CD4-positive, alpha-beta T cell (primary cell): Measurements from ENCODE around the gene NAA11. TPM values are rescaled to one million over a fixed set of nuclear protein-coding genes. Genes with fewer than 3 reads are reported as not detected.

Experiments
- ATAC-seq: fragments of 200-7000 bp; cut with Tn5 transposase; one replicate; pipeline ENCODE4 v1.10.0; 2022; ENCODE audit warnings: mild to moderate bottlenecking; ENCODE audit not compliant: poor library complexity
- CTCF ChIA-PET: fragments of 350-600 bp; sonication (Branson Sonifier 250); formaldehyde crosslinking; loops from one replicate; lab custom pipeline; 2021; ENCODE audit warnings: antibody characterized with exemption, inconsistent platforms; lab: Charles Lee
- POLR2A ChIA-PET: fragments of 350-600 bp; sonication (Branson Sonifier 250); formaldehyde crosslinking; loops from one replicate; lab custom pipeline; 2021; ENCODE audit warnings: antibody characterized with exemption, inconsistent platforms; lab: Charles Lee
- DNase-seq, 14 experiments: peaks; one replicate each; pipeline ENCODE4 v3.0.0-alpha.2; 2013 to 2020; ENCODE audit warnings: mixed read lengths in 2 of 14
- H3K27ac ChIP-seq, 2 donors: one replicate each; pipeline versions ENCODE4 v1.5.1 to v1.7.0; 2013; ENCODE audit warnings: low read length in 2 of 2, low read depth in 1 of 2, mild to moderate bottlenecking in 1 of 2
- H3K27me3 ChIP-seq, 2 experiments: 1 replicate in 1 of 2; 2 replicates in 1 of 2; pipeline versions ENCODE4 v1.6.1 to v1.7.0; 2013; ENCODE audit warnings: low read length in 2 of 2, control low read depth in 1 of 2, mild to moderate bottlenecking in 1 of 2, moderate library complexity in 1 of 2; ENCODE audit not compliant: insufficient read depth in 2 of 2, control insufficient read depth in 1 of 2
- H3K36me3 ChIP-seq: one replicate; pipeline ENCODE4 v1.6.1; 2013; ENCODE audit warnings: low read length, control low read depth; ENCODE audit not compliant: insufficient read depth
- H3K4me1 ChIP-seq: one replicate; pipeline ENCODE4 v1.6.1; 2013; ENCODE audit warnings: low read length, control low read depth; ENCODE audit not compliant: insufficient read depth
- H3K4me3 ChIP-seq: one replicate; pipeline ENCODE4 v1.5.1; 2013; ENCODE audit warnings: mild to moderate bottlenecking, low read length, moderate library complexity
- H3K9me3 ChIP-seq, 2 experiments: 1 replicate in 1 of 2; 2 replicates in 1 of 2; pipeline versions ENCODE4 v1.6.1 to v1.7.0; 2013; ENCODE audit warnings: low read length in 2 of 2, mild to moderate bottlenecking in 2 of 2, control low read depth in 1 of 2, moderate library complexity in 1 of 2; ENCODE audit not compliant: control insufficient read depth in 1 of 2, insufficient read depth in 1 of 2
- H3K27ac Mint-ChIP-seq: one replicate; pipeline ENCODE4 v1.8.0; 2020; ENCODE audit warnings: mixed read lengths
- H3K27me3 Mint-ChIP-seq: one replicate; pipeline ENCODE4 v1.8.0; 2021; ENCODE audit warnings: mixed read lengths
- H3K36me3 Mint-ChIP-seq: one replicate; pipeline ENCODE4 v1.8.0; 2021; ENCODE audit warnings: low read depth, mixed read lengths
- H3K4me1 Mint-ChIP-seq: one replicate; pipeline ENCODE4 v1.8.0; 2021; ENCODE audit warnings: low read depth, mixed read lengths
- H3K4me3 Mint-ChIP-seq: one replicate; pipeline ENCODE4 v1.8.0; 2020; ENCODE audit warnings: mild to moderate bottlenecking, mixed read lengths
- H3K9me3 Mint-ChIP-seq: one replicate; pipeline ENCODE4 v1.8.0; 2020; ENCODE audit warnings: mixed read lengths
- CTCF ChIP-seq: fragments of 200-600 bp; IDR thresholded peaks from one replicate; pipeline ENCODE4 v1.8.0; 2022; ENCODE audit warnings: antibody characterized with exemption, mild to moderate bottlenecking
- intact Hi-C, 2 experiments: fragments of 100-400 bp; cut with DNase I in 1 of 2; cut with micrococcal nuclease in 1 of 2; formaldehyde crosslinking; loops; one replicate each; pipeline versions ENCODE4 v1.15.1 to v1.9.0; 2023 to 2025; cut with DNase I, micrococcal nuclease
- total RNA-seq, 174 experiments: library from RNA in 2 of 174; stranded (reverse) in 2 of 174; gene quantifications; one replicate each; pipeline ENCODE4 v1.2.3 and lab custom pipeline; 2021 to 2026

Gene NAA11
- total RNA-seq, 2 experiments from 2014 or later = not detected

GRCh38 chr4:79360006-79360405, 34.1 kb upstream of the NAA11 start:
- intact Hi-C loops = no loop called here
- TF ChIP-seq CTCF = no peak
- Mint-ChIP-seq H3K27me3 (no peaks in the 10 kb centered on the region), H3K27ac (no peak overlapping the region), H3K9me3 (no peaks in the 10 kb centered on the region), H3K4me1 (no peaks in the 10 kb centered on the region), H3K36me3 (no peaks in the 10 kb centered on the region), H3K4me3 (no peak overlapping the region)
- DNase-seq = no peak
- Histone ChIP-seq H3K4me1 (no peaks in the 10 kb centered on the region), H3K4me3 (no peak overlapping the region), H3K27ac (no peak overlapping the region), H3K36me3 (no peaks in the 10 kb centered on the region), H3K9me3 (peaks cover 0 to 5% of the 10 kb centered on the region in 2 experiments), H3K27me3 (no peaks in the 10 kb centered on the region)
- no peak for ATAC-seq
- POLR2A ChIA-PET = no interaction called here
- CTCF ChIA-PET = no interaction called here

GRCh38 chr4:79358438-79358837, 32.6 kb upstream of the NAA11 start:
- Histone ChIP-seq H3K36me3 (no peaks in the 10 kb centered on the region), H3K4me1 (no peaks in the 10 kb centered on the region), H3K4me3 (no peak overlapping the region), H3K27me3 (no peaks in the 10 kb centered on the region), H3K9me3 (peaks cover 0 to 5% of the 10 kb centered on the region in 2 experiments), H3K27ac (no peak overlapping the region)
- intact Hi-C loops = no loop called here
- no peaks in the 10 kb centered on the region for H3K4me1 Mint-ChIP-seq
- H3K36me3 Mint-ChIP-seq = no peaks in the 10 kb centered on the region
- ChIA-PET POLR2A (no interaction called here), CTCF (no interaction called here)
- no peak overlapping the region for H3K27ac Mint-ChIP-seq
- TF ChIP-seq CTCF = no peak
- DNase-seq (no peak), ATAC-seq (no peak)
- H3K4me3 Mint-ChIP-seq = no peak overlapping the region
- no peaks in the 10 kb centered on the region for H3K27me3 Mint-ChIP-seq
- no peaks in the 10 kb centered on the region for H3K9me3 Mint-ChIP-seq

- no peak overlapping the region for H3K4me3 Mint-ChIP-seq
- POLR2A ChIA-PET = interaction anchor here (0.6 kb wide), 1 partner anchor 266 kb away, joined by 3 read pairs; no protein-coding TSS in a partner anchor
These were observed 31.5 kb upstream of the NAA11 start for GRCh38 chr4:79357365-79357764.

More at GRCh38 chr4:79357365-79357764, 31.5 kb upstream of the NAA11 start:
- Mint-ChIP-seq H3K36me3 (no peaks in the 10 kb centered on the region), H3K9me3 (no peaks in the 10 kb centered on the region), H3K27ac (no peak overlapping the region), H3K4me1 (no peaks in the 10 kb centered on the region), H3K27me3 (no peaks in the 10 kb centered on the region)
- DNase-seq = no peak
- Histone ChIP-seq H3K27me3 (no peaks in the 10 kb centered on the region), H3K27ac (no peak overlapping the region), H3K36me3 (no peaks in the 10 kb centered on the region), H3K4me3 (no peak overlapping the region), H3K9me3 (peaks cover 0 to 5% of the 10 kb centered on the region in 2 experiments), H3K4me1 (no peaks in the 10 kb centered on the region)
- intact Hi-C loops = no loop called here
- no peak for ATAC-seq
- TF ChIP-seq CTCF = no peak
- CTCF ChIA-PET = no interaction called here
